ENCODE data around the gene CSNK2A3.
A peak's percentile ranks its signal among the peaks of the same experiment; 100 is the strongest.
"Not testable (repeated sequence)": the region's sequence is repeated elsewhere in the genome, so short reads cannot be mapped to it uniquely, and the experiment has no call there.

The CSNK2A3 gene

DNA sequence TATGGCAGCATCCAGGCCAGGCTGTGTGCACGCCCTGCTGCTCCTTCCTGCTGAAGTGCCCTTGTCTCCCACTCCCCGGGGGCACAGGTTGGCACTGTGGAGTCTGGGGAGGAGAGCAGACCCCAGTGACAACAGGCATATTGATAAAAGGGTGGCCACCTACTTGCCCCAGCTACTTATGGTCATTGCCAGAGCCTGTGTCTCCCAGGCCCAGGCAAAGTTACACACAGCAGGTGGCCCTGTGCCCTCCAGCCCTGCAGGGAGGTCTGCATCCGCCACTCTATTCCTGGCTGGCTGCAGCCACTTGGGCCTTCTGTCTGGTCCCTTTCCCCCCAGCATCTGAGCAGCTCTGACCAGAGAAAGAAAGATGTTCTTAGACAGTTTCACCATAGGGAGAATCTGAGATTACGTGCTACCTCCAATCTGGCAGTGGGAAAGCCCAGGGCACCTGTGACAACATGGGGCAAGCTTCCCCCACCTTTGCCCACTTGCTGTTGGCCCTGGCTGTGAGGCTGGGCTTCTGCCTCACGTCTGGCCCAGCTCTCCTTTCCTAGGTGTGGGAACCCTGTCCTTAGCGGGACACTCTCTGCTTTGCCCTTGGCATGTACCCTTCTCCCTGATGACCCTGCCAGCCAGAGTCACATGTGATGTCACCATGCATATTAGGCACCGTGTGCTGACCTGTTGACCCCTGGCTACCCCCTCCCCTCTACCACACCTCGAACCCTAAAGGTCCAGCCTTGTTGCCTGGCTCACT, 25.3 kb upstream of the CSNK2A3 start:
- no peak for DNase-seq

DNA sequence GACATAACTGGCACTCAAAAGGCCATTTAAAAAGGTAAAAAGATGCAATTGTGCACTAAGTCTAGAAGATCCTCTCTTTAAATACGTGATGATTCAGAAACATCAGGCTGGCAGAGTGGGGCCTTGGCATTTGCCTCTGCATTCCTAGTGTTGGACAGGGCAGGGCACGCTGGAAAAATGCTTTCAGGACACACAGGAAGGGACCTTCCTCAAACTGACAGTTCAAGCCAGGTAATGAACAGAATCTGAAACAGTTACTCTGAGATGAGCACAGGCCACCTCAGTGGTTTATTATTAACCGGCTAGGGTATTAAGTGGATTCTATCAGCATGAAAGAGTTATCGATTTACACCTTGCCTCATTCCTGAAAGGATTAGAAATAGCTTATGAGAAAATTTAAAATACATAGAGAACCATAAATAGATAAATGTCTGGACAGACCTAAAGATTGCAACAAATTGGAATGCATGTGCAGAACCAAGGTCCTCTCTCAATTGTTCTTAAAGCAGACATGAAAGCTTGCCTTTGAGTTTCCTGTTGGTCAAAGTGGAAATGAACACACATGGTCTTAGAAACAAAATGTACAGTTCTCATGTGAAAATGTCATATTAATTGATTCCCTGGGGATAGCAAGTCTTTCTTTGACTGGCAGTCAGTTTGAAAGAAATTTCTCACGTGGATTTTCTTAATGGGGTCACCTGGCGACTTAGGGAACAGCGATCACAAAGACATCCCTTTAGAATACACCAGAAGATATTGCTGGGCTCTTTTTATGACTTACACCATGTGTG, 21.5 kb upstream of the CSNK2A3 start:
- DNase-seq, result no peak

DNA sequence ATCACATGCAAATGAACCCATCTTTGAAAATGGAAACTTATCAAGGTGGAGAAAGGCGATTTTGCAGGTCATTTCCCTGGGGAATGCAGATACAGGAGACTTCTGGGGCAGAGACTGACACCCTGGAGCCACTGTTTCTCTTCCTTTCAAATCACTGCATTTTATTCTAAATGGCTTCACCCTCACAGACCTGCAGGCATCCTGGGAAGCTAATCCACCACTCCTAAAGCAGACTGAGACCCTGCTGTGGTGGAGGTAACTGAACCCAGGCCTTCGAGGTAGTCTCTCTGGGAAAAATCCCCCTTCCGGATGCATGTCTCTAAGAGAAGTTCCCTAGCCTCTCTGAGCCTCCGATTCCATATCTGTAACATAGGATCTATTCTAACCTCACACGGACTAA, 20.9 kb upstream of the CSNK2A3 start:
- DNase-seq, result no peak

GRCh38 chr11:11372461-11372860, 19.4 kb upstream of the CSNK2A3 start:
- no peak for DNase-seq

DNA sequence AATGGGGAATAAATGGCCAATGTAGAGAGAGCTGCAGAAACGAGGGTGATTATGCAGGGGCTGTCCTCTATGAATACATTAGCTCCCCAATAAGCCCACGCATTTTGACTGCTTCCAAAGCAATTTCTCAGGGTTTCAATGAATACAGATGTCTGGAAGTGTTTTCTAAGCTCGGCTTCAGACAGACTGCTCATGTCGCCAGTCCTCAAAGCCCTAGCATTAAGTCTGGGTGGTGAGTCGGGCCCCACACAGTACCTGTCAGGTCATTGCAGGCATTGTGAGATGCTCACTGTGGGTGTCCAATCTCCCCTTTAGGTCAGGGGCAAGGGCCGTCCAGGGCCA, 17.9 kb upstream of the CSNK2A3 start:
- DNase-seq, result no peak

GRCh38 chr11:11370255-11370961, 17.4 kb upstream of the CSNK2A3 start:
- DNase-seq, result no peak

DNA sequence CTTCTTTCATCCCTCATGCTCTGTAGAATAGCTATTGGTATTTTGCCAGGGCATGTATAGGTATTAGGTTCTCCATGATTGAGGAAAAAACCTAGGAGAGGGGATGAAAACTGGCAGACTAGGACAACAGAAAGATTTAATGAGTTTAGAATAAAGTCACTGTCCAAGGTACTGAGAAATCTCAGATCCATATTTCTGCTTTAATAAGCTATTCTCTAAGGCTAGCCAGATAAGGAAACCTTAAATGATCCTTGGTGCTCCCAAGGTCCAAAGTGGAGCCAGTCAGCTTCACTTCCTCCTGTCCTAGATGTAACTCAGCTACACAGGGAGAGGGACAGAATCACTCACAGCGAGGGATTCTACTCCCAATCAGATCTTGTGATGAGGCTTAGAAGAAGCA, 13.7 kb upstream of the CSNK2A3 start:
- DNase-seq, result no peak

GRCh38 chr11:11363674-11364073, 10.6 kb upstream of the CSNK2A3 start:
- DNase-seq, result no peak

DNA sequence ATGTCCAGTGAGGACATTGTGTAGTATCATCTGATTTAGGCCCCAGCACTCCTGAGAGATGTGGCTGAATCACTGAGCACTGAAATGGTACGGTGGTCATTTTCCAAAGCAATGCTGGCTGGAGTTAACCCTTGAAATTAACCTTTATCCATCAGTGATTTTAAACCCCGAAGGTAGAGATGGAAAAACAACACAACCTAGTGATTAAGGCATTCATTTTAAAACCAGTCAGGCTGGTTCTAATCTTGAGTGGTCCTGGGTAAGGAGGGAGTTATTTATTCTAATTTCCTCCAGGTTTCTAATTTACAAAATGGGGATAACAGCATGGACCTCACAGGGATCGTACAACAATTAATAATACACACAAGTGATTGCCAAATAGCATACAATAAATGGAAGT, 6.6 kb upstream of the CSNK2A3 start:
- no peak for DNase-seq

DNA sequence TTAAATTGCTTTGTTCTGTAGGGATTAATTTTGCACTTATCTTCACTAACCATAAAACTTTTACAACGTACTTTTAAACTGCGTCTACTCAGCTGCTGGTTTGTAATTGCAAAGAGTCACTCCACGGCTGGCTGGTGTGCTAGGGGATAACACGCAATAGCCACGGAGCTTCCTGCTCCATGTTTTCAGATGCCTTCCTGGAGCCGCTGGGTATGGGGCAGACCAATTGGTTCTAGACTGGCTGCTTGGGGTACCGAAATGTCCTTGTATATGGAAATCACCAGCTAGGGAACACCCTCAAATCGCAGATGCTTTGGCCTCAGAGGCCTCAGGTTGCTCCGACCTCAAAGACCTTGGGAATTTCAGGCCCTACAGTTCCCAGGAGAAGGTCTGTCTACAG, 3.8 kb upstream of the CSNK2A3 start:
- no peak for DNase-seq

- not testable (repeated sequence) for DNase-seq
Observed at GRCh38 chr11:11351851-11352250, 1.2 kb downstream of the CSNK2A3 start.

DNA sequence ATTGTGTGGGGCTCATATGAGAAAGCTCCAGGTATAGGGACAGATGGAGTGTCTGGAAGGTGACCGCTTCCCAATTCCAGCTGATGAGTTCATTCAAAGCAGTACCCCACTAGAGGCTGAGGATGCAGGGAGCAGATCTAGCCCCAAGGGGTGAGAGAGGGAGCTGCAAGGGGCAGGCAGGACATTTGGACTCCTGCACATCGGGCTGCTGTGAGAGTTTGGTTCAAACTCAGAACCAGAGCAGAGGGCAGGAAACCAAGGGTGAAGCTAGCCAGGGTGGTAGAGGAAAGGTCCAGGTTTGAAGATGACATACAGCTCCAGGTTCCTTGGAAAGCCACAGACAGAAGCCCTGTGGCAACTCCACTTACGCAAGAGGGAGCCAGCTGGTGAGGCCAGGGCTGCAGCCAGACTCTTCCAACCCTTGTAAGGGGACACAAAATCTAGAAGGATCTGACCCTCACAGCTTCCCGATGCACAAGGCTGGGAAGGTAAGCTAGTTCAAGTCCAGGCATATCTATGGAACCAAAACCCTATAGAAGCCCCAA, 1.9 kb downstream of the CSNK2A3 start:
- DNase-seq, result no peak

DNA sequence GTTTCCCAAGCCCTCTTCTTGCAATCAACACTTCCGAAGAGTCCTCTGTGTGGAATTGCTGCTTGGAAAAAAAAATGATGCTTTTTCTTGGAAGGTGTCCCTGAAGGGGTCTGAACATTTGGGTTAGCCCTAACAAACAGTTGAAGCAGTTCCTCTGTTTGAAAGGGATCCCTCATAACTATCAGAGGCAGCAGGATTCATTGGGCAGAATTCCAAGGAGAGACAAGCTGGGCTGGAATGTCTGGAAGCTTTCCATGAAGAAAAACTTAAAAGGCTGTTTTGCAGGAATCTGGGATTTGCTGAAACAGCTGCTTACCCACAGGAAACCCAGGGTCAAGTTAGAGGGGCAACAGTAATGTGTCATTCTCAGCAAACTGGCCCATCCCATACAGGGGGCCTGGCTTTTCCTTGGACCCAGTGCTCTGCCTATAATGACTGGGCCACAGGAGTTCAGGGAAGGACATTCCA, 3.1 kb downstream of the CSNK2A3 start:
- no peak for DNase-seq

- no peak for DNase-seq
Observed at GRCh38 chr11:11349106-11349825, 3.8 kb downstream of the CSNK2A3 start.

DNA sequence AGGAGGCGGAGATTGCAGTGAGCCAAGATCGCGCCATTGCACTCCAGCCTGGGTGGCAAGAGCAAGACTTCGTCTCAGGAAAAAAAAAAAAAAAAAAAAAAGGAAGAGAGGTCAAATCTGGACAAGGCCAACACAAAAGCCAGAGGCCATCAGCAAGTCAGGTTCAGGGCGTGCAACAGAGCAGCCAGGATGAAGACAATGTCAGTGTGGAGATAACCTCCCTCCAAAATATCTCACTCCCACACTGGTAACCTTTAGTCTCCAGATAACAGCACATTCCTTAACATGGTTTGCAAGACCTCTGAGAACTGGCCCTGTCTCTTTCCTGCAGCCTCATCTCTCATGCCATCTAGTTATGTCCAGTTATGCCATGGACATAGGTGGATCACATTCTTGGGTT, 4.7 kb downstream of the CSNK2A3 start:
- DNase-seq, result no peak

DNA sequence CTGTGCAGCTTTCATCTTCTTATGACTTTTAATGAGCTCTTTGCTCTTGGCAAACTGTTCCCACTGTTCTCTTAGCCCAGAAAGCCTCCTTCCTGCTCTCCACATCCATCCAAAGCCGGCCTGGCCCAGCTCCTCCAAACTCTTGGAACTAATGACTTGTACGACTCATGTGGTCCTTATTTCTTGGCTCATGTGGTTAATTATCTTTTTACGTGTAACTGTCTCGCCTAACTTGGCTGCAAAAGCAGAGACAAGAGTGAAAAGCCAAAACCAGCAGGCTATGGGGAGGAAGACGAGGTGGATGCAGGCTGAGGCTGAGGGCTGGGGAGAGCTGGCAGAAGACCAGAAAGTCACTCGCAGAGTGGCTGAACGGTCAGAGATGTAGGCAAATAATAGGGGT, 5.5 kb downstream of the CSNK2A3 start:
- DNase-seq, result peak; percentile 48

GRCh38 chr11:11346303-11346702, 6.7 kb downstream of the CSNK2A3 start:
- DNase-seq, result no peak

GRCh38 chr11:11345099-11345498, 8.0 kb downstream of the CSNK2A3 start:
- DNase-seq, result peak; percentile 81

- DNase-seq, result no peak
Observed at GRCh38 chr11:11344045-11344444, 9.0 kb downstream of the CSNK2A3 start.

GRCh38 chr11:11338304-11338703, 14.7 kb downstream of the CSNK2A3 start:
- DNase-seq, result no peak

DNA sequence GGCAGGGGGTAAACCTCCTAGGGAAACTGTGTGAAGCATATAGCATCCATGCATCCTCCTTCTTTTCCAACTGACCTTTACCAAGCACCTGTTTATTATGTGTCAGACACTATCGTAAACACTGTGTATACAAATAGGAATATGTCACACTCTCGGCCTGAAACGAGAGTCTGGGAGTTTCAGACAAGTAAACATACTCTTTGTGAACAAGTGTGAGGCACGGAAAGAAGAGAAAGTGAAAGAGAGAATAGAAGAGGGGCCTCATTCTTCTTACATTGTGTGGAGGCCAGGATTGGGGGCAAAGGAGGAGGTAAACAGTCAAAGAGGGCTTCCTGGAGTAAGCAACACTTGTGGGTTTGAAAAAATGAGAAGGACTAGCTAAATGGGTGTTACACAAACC, 16.4 kb downstream of the CSNK2A3 start:
- no peak for DNase-seq

DNA sequence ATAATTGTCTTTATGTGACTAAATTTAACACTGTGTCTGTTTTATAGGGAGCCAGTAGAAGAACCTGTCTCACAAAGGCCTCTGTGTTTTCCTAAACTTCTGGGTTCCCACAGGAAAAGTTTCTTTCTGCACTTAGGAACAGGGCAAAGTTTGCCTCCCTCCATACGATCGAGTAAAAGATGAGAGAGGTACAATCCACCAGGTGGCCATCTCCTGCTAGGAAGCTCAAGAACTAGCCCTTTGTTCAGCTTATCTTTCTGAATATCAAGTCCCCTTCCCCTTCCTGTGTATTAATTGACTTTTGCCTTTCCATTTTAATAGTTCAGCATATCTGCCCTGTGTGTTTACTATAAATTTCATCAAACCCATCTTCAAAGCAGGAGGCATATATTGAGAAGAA, 18.0 kb downstream of the CSNK2A3 start:
- DNase-seq, result no peak

DNA sequence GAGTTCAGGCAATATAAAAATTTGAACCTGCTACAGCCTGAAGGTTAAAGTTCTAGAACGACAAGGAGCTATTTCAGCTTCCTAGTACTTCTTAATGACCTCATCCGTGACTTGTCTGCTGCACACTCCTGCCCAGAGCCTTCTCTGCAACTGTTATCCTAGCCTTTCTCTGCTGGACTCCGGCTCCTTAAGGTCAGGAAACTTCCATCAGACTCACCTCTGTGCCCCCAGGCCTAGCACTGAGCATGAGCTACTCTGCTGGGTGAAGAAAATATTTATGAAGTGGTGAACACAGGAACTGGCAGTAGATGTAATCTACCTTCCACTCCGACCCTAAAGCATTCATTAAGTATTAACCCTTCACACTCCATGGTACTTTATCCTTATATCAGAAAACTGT, 18.4 kb downstream of the CSNK2A3 start:
- no peak for DNase-seq
